ENCODE results near the gene SLC35A5.

SLC35A5 gene

DNA sequence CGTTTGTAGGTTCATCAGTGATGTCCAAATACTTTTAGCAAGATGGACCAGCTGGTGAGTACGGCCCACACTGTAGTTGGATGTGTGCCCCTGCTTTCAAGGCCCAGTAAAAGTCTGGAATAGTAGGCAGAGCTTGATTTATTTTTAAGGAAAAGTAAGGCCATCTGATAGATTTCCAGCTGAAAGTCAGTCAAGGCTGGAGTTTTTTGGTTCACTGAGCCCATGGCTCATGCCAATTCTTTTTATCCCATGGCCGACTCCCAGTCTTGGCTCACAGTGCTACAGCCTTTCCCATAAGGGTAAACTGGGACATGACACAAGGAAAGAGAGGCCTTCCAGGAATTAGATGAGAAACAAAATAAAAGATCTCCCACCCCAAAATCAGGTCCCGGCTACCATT lies 65.6 kb downstream of the SLC35A5 start:
- Histone ChIP-seq H3K4me3 (ENCODE audit: low read depth, low read length) (no peak overlapping the region), H3K36me3 (ENCODE audit: control insufficient read depth, insufficient read depth, low read length) (no peaks in the 10 kb centered on the region), H3K27ac (ENCODE audit: low read depth, low read length) (no peak overlapping the region), H3K27me3 (ENCODE audit: control insufficient read depth, insufficient read depth, low read length) (no peaks in the 10 kb centered on the region), H3K9me3 (ENCODE audit: control insufficient read depth, insufficient read depth, low read length) (no peaks in the 10 kb centered on the region), H3K4me1 (ENCODE audit: control insufficient read depth, insufficient read depth, low read length) (peaks cover 38% of the 10 kb centered on the region), H3K9ac (ENCODE audit: low read depth, low read length) (no peak overlapping the region)

DNA sequence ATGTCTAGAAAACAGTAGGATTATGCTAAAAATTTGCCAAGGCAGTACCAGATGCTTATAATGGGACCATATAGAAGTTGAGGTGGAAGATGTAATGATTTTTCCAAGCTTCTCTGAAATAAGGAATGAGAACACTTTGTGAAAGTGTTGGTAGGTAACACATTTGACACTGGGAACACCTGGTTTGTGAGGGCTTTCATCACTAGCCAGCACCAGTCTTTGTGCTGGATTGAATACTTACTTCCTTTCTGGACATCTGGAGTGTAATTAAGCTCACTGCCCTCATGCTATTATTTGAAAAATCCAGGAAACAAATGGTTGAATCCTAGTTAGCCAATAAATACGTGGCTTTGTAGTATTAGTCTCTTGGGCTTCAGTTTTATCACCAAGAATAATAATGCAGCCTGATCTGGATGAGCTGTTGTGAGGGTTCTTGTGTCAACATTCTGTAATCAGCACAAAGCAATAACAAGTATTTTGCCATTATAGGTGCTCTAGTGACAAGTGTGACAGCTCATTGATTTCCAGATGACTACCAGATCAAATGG lies 66.1 kb downstream of the SLC35A5 start:
- Histone ChIP-seq H3K4me3 (ENCODE audit: low read depth, low read length) (no peak overlapping the region), H3K9ac (ENCODE audit: low read depth, low read length) (no peak overlapping the region), H3K9me3 (ENCODE audit: control insufficient read depth, insufficient read depth, low read length) (no peaks in the 10 kb centered on the region), H3K27ac (ENCODE audit: low read depth, low read length) (no peak overlapping the region), H3K36me3 (ENCODE audit: control insufficient read depth, insufficient read depth, low read length) (no peaks in the 10 kb centered on the region), H3K27me3 (ENCODE audit: control insufficient read depth, insufficient read depth, low read length) (no peaks in the 10 kb centered on the region), H3K4me1 (ENCODE audit: control insufficient read depth, insufficient read depth, low read length) (peaks cover 44% of the 10 kb centered on the region)

DNA sequence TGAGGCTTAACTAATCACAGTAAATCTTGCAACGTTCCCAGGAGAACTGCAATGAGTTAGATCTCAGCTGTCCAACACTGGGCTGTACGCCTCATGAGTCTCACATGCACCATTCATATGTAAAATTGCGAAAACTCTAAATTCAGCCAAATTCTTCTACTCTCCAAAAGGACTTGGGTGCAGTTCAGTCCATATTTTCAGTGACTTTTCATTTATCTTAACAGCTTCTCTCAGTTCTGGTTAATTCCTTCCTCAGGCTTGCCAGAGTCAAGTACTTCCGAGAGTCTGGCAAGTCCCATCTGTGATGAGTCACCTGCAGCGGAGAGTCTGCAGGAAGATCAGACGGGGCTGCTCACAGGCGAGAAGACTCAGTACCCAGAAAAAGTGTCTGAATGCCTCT lies 67.6 kb downstream of the SLC35A5 start:
- no peaks in the 10 kb centered on the region for H3K9me3 ChIP-seq (ENCODE audit: control insufficient read depth, insufficient read depth, low read length)
- H3K9ac ChIP-seq (ENCODE audit: low read depth, low read length) = no peak overlapping the region
- no peaks in the 10 kb centered on the region for H3K27me3 ChIP-seq (ENCODE audit: control insufficient read depth, insufficient read depth, low read length)
- H3K27ac ChIP-seq (ENCODE audit: low read depth, low read length) = no peak overlapping the region
- H3K4me3 ChIP-seq (ENCODE audit: low read depth, low read length) = no peak overlapping the region
- H3K4me1 ChIP-seq (ENCODE audit: control insufficient read depth, insufficient read depth, low read length) = peaks cover 46% of the 10 kb centered on the region
- H3K36me3 ChIP-seq (ENCODE audit: control insufficient read depth, insufficient read depth, low read length) = no peaks in the 10 kb centered on the region

DNA sequence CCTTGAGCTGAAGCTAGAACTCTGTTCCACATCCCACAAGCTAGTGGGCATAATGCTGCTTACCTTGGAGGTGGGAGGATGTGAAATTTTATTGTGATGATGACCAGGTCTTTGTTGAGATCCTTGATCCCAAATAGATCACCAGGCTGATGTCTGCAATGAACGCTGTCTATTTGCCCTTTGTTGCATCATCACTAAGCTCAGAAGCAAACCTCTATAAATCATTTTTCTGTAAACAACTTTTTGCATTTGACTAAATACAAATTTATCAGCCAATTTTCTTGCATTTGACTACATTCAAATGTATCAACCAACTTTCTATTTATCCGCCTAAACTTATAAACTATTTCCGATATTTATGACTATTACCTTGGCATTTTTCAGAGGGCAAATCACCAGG lies 69.4 kb downstream of the SLC35A5 start:
- peaks cover 64% of the 10 kb centered on the region for H3K4me1 ChIP-seq (ENCODE audit: control insufficient read depth, insufficient read depth, low read length)
- no peaks in the 10 kb centered on the region for H3K36me3 ChIP-seq (ENCODE audit: control insufficient read depth, insufficient read depth, low read length)
- H3K27ac ChIP-seq (ENCODE audit: low read depth, low read length) = peak overlapping the region; percentile 2
- H3K9me3 ChIP-seq (ENCODE audit: control insufficient read depth, insufficient read depth, low read length) = no peaks in the 10 kb centered on the region
- H3K9ac ChIP-seq (ENCODE audit: low read depth, low read length) = no peak overlapping the region
- H3K27me3 ChIP-seq (ENCODE audit: control insufficient read depth, insufficient read depth, low read length) = no peaks in the 10 kb centered on the region
- no peak overlapping the region for H3K4me3 ChIP-seq (ENCODE audit: low read depth, low read length)

DNA sequence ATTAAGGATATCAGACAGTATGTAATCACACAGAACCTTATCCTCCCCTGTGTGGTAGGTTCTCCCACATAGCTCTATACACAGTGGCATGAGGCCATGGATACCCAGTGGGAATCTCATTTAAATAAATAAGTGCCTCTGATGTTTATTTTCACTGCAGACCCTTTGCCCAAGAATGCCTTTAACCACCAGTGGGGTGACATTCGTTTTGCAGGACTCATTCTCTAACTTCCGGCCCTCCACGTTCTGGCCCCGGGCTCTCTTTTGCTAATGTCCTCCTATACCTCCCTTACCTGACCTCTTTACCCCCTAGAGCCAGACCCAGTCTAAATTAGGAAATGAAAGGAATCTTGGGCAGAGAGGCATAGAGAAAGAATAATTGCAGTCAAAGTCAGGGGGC lies 70.8 kb downstream of the SLC35A5 start:
- Histone ChIP-seq H3K27me3 (ENCODE audit: control insufficient read depth, insufficient read depth, low read length) (no peaks in the 10 kb centered on the region), H3K4me3 (ENCODE audit: low read depth, low read length) (peak overlapping the region; percentile 28; the same call in 1 of the 2 replicates), H3K4me1 (ENCODE audit: control insufficient read depth, insufficient read depth, low read length) (peaks cover 64% of the 10 kb centered on the region), H3K27ac (ENCODE audit: low read depth, low read length) (peak overlapping the region; percentile 9), H3K36me3 (ENCODE audit: control insufficient read depth, insufficient read depth, low read length) (no peaks in the 10 kb centered on the region), H3K9me3 (ENCODE audit: control insufficient read depth, insufficient read depth, low read length) (no peaks in the 10 kb centered on the region), H3K9ac (ENCODE audit: low read depth, low read length) (no peak overlapping the region)

DNA sequence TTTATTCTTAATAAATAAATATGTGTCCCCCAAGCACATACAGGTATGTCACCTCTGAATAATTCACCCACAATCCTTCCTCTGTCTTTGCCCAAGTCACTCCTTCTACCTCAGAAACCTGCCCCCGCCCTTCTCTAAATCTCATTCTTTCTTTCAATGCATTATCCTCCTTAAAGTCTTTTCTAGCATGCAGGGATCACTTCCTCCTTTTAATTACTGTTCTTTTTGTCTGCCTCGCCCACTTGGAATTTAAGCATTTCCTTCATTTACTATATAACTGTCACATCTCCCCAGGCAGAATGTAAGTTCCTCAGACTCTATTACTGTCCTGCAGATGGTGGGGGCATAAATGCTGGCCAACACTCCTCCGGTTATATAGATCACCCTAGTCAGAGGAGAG lies 71.3 kb downstream of the SLC35A5 start:
- Histone ChIP-seq H3K4me1 (ENCODE audit: control insufficient read depth, insufficient read depth, low read length) (peaks cover 64% of the 10 kb centered on the region), H3K36me3 (ENCODE audit: control insufficient read depth, insufficient read depth, low read length) (no peaks in the 10 kb centered on the region), H3K9me3 (ENCODE audit: control insufficient read depth, insufficient read depth, low read length) (no peaks in the 10 kb centered on the region), H3K27ac (ENCODE audit: low read depth, low read length) (peak overlapping the region; percentile 65), H3K9ac (ENCODE audit: low read depth, low read length) (no peak overlapping the region), H3K4me3 (ENCODE audit: low read depth, low read length) (peak overlapping the region; percentile 28; the same call in 1 of the 2 replicates), H3K27me3 (ENCODE audit: control insufficient read depth, insufficient read depth, low read length) (no peaks in the 10 kb centered on the region)

DNA sequence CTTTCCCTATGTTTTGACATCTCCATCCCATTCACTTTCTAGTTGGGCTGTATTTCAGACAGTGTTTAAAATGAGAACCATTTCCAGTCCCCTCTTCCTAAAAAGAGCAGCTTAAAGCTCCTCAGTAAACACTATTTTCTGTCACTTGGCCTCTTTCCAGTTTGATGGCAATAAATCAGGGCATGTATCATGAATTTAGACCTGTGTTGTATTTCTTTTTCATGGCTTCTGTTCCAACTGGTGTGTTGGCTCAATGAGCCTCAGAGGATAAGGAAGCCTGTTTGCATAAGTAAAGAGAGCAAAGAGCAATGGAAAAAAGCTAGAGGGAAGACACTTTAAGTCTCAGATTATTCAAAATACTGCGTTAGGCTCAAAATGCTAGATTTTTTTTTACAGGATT lies 71.9 kb downstream of the SLC35A5 start:
- Histone ChIP-seq H3K9ac (ENCODE audit: low read depth, low read length) (no peak overlapping the region), H3K9me3 (ENCODE audit: control insufficient read depth, insufficient read depth, low read length) (no peaks in the 10 kb centered on the region), H3K36me3 (ENCODE audit: control insufficient read depth, insufficient read depth, low read length) (no peaks in the 10 kb centered on the region), H3K4me3 (ENCODE audit: low read depth, low read length) (peak overlapping the region; percentile 15; the same call in 1 of the 2 replicates), H3K4me1 (ENCODE audit: control insufficient read depth, insufficient read depth, low read length) (peaks cover 64% of the 10 kb centered on the region), H3K27ac (ENCODE audit: low read depth, low read length) (peak overlapping the region; percentile 65), H3K27me3 (ENCODE audit: control insufficient read depth, insufficient read depth, low read length) (no peaks in the 10 kb centered on the region)

DNA sequence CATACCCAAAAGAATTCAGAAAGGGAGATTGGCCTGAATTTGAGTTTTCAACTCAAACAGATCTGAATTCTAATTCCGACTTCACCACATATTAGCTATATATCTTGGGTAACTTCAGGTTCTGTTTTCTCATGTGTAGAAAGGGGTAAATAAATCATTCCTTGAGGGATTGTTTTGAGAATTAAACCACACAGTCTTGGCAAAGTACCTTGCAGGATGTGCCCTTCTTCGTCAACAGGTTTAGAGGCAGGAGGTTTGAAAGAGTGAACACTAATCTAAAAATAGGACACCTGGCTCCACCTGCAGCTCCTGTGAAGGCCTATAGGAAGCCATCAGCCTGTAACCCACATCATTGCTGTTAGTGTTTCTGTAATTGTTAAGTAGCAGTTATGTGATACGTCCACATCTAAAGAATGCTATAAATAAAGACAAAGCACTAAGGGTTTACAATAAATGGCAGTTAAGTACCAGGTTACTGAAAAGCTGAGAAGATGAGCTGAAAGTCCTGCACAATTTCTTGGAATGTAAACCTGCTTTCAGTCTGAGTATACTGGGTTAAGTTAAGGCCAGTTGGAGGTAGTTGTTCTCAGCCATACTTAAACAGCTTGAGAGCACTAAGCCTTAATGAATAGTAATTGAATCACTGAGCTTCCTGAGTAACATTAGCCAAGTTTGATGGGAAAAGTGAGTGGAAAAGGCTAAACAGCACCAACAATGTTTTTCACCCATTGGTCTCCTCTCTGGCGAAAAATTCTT lies 73.1 kb downstream of the SLC35A5 start:
- Histone ChIP-seq H3K27ac (ENCODE audit: low read depth, low read length) (no peak overlapping the region), H3K4me3 (ENCODE audit: low read depth, low read length) (no peak overlapping the region), H3K27me3 (ENCODE audit: control insufficient read depth, insufficient read depth, low read length) (no peaks in the 10 kb centered on the region), H3K9me3 (ENCODE audit: control insufficient read depth, insufficient read depth, low read length) (no peaks in the 10 kb centered on the region), H3K4me1 (ENCODE audit: control insufficient read depth, insufficient read depth, low read length) (peaks cover 59% of the 10 kb centered on the region), H3K36me3 (ENCODE audit: control insufficient read depth, insufficient read depth, low read length) (no peaks in the 10 kb centered on the region), H3K9ac (ENCODE audit: low read depth, low read length) (no peak overlapping the region)

Measured in HUES48 (cell line).